ENCODE data around the gene ATL3.

Gene ATL3

DNA sequence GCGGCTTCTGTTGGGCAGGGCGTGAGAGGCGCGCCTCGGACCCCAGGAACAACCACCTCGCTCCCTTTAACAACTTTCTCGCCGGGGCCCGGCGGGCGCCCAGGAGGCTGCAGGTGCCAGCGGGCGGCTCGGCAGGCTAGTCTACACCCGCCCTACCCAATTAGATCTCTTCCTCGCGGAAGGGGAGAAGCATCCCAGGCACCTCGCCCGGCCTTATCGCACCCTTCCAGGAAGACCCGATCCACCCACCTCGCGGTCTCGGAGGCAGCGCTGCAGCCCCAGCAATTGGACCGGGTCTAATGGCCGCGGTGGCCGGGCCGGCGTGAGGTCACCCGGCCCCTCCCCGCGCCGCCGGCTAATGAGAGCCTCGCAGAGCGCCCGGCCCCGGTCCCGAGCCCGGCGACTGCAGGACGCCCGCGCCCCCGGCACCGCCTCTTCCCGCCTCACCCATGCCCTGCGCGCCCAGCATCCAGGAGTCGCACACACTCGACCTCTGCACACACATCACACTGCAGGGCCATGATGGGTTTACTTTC lies 57.0 kb downstream of the ATL3 start, which contains the start of gene PLAAT3:
Gene PLAAT3 (minus strand): TSS at position 298 of the 536 bp plus-strand sequence. CDS start 419 bp downstream, outside the sequence.
- no peaks in the 10 kb centered on the region for H3K9me3 ChIP-seq (ENCODE audit: insufficient read depth, low read depth, low read length)
- H3K79me2 ChIP-seq (ENCODE audit: insufficient read depth, low read length): no peaks in the 10 kb centered on the region
- no peaks in the 10 kb centered on the region for H3F3A ChIP-seq (ENCODE audit: low read depth)
- H3K27me3 ChIP-seq (ENCODE audit: insufficient read depth, low read length, poor library complexity, severe bottlenecking): no peaks in the 10 kb centered on the region
- H3K36me3 ChIP-seq (ENCODE audit: insufficient read depth, low read length): no peaks in the 10 kb centered on the region
- no peaks in the 10 kb centered on the region for H4K20me1 ChIP-seq (ENCODE audit: insufficient read depth, low read length, poor library complexity, severe bottlenecking)
- TF ChIP-seq, protein P1, sequence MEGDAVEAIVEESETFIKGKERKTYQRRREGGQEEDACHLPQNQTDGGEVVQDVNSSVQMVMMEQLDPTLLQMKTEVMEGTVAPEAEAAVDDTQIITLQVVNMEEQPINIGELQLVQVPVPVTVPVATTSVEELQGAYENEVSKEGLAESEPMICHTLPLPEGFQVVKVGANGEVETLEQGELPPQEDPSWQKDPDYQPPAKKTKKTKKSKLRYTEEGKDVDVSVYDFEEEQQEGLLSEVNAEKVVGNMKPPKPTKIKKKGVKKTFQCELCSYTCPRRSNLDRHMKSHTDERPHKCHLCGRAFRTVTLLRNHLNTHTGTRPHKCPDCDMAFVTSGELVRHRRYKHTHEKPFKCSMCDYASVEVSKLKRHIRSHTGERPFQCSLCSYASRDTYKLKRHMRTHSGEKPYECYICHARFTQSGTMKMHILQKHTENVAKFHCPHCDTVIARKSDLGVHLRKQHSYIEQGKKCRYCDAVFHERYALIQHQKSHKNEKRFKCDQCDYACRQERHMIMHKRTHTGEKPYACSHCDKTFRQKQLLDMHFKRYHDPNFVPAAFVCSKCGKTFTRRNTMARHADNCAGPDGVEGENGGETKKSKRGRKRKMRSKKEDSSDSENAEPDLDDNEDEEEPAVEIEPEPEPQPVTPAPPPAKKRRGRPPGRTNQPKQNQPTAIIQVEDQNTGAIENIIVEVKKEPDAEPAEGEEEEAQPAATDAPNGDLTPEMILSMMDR (conservative IDR thresholded peaks at IDR 0.05; ENCODE audit: low read length): no peak
- no peak for TF ChIP-seq EZH2phosphoT487 (IDR thresholded peaks at IDR 0.05; ENCODE audit: borderline replicate concordance)
- no peaks in the 10 kb centered on the region for H3K4me1 ChIP-seq (ENCODE audit: insufficient read depth, low read length, poor library complexity, severe bottlenecking)
- no peak within 1 kb of the TSS for H3K4me3 ChIP-seq (ENCODE audit: low read length, poor library complexity, severe bottlenecking)
- H2AFZ ChIP-seq (ENCODE audit: low read length): no peak within 1 kb of the TSS
- H3K9ac ChIP-seq (ENCODE audit: low read depth, low read length, poor library complexity, severe bottlenecking): no peak within 1 kb of the TSS
- H3K4me2 ChIP-seq (ENCODE audit: low read depth, low read length, poor library complexity, severe bottlenecking): no peak within 1 kb of the TSS
- H3K9me2 ChIP-seq (replicated peaks; ENCODE audit: low read depth, low read length): no peaks in the 10 kb centered on the region

DNA sequence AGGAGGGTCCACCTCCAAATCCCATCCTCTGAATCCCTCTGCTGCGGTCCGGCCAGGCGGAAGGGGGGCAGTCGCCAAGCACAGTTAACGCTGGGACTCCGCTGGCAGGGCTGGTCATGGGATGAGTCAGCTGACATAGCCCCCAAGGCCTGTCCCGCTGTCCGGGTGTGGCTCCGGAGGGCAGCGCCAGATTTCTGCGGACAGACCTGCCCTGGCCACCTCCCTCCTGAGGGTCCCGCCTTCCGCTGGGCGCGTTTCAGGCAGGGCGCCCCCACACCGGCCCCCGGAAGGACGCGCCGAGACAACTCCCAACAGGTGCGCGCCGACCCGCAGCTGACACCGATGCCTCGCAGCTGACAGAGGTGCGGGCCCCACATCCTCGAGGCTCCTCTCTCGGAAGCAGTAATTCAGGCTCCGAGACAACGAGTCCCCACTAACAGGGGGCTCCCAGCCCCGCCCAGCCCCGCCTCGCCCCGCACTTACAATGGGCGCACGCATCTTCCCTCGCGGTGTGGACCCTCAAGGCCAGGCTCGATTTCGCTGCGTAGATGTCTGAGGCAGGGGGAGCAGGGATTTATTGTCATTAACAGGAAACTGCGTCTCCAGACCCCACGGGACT lies 57.5 kb downstream of the ATL3 start:
- Histone ChIP-seq H3K9ac (ENCODE audit: low read depth, low read length, poor library complexity, severe bottlenecking) (no peak overlapping the region), H3K4me3 (ENCODE audit: low read length, poor library complexity, severe bottlenecking) (no peak overlapping the region), H3K4me1 (ENCODE audit: insufficient read depth, low read length, poor library complexity, severe bottlenecking) (no peaks in the 10 kb centered on the region), H2AFZ (ENCODE audit: low read length) (no peak overlapping the region), H3K27me3 (ENCODE audit: insufficient read depth, low read length, poor library complexity, severe bottlenecking) (no peaks in the 10 kb centered on the region), H3K9me3 (ENCODE audit: insufficient read depth, low read depth, low read length) (no peaks in the 10 kb centered on the region), H4K20me1 (ENCODE audit: insufficient read depth, low read length, poor library complexity, severe bottlenecking) (no peaks in the 10 kb centered on the region), H3K79me2 (ENCODE audit: insufficient read depth, low read length) (no peaks in the 10 kb centered on the region), H3K4me2 (ENCODE audit: low read depth, low read length, poor library complexity, severe bottlenecking) (no peak overlapping the region), H3K36me3 (ENCODE audit: insufficient read depth, low read length) (no peaks in the 10 kb centered on the region), H3F3A (ENCODE audit: low read depth) (no peaks in the 10 kb centered on the region), H3K9me2 (replicated peaks; ENCODE audit: low read depth, low read length) (no peaks in the 10 kb centered on the region)
- TF ChIP-seq, protein P1 (conservative IDR thresholded peaks at IDR 0.05; ENCODE audit: low read length): no peak
- TF ChIP-seq EZH2phosphoT487 (IDR thresholded peaks at IDR 0.05; ENCODE audit: borderline replicate concordance): no peak

DNA sequence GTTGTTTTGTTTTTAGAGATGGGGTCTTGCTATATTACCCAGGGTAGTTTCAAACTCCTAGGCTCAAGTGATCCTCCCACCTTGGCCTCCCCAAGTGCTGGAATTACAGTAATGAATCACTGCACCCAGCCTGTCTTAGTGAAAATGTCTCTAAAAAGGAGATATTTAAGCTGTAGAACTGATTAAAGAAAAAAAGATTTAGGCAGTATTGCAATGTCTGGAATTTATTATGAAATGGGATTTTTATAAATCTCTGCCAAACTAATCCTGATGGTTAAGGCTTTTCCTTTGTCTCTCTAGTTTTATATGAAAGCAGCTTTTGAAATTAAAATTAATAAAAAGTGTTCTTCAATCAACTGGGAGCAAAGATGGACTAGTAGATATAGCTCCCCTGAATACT lies 59.0 kb downstream of the ATL3 start:
- Histone ChIP-seq H3K79me2 (ENCODE audit: insufficient read depth, low read length) (no peaks in the 10 kb centered on the region), H3K4me3 (ENCODE audit: low read length, poor library complexity, severe bottlenecking) (no peak overlapping the region), H3K4me2 (ENCODE audit: low read depth, low read length, poor library complexity, severe bottlenecking) (no peak overlapping the region), H4K20me1 (ENCODE audit: insufficient read depth, low read length, poor library complexity, severe bottlenecking) (no peaks in the 10 kb centered on the region), H3K9me2 (replicated peaks; ENCODE audit: low read depth, low read length) (no peaks in the 10 kb centered on the region), H3K4me1 (ENCODE audit: insufficient read depth, low read length, poor library complexity, severe bottlenecking) (no peaks in the 10 kb centered on the region), H3K9ac (ENCODE audit: low read depth, low read length, poor library complexity, severe bottlenecking) (no peak overlapping the region), H2AFZ (ENCODE audit: low read length) (no peak overlapping the region), H3F3A (ENCODE audit: low read depth) (no peaks in the 10 kb centered on the region), H3K36me3 (ENCODE audit: insufficient read depth, low read length) (no peaks in the 10 kb centered on the region), H3K9me3 (ENCODE audit: insufficient read depth, low read depth, low read length) (no peaks in the 10 kb centered on the region), H3K27me3 (ENCODE audit: insufficient read depth, low read length, poor library complexity, severe bottlenecking) (no peaks in the 10 kb centered on the region)
- TF ChIP-seq, protein P1 (conservative IDR thresholded peaks at IDR 0.05; ENCODE audit: low read length): no peak
- no peak for TF ChIP-seq EZH2phosphoT487 (IDR thresholded peaks at IDR 0.05; ENCODE audit: borderline replicate concordance)
